Stimulated activated CD4-positive, alpha-beta T cell treated with anti-CD3 and anti-CD28 coated beads, Interleukin-4, amount 100 ng/mL, for 48 hours (primary cell): ENCODE measurements around the gene STOML2.
"Not testable (repeated sequence)": the region's sequence is repeated elsewhere in the genome, so short reads cannot be mapped to it uniquely, and the experiment has no call there.

ENCODE experiments used
- DNase-seq, 2 donors: peaks; one replicate each; pipeline ENCODE4 v3.0.0-alpha.2; 2020; ENCODE audit warnings: low read depth in 2 of 2

STOML2 gene

GRCh38 chr9:35102769-35103659 lies at the start of gene STOML2:
TSS of gene STOML2 (minus strand) at chr9:35103131. CDS start at chr9:35103094, 37 bp downstream.
- DNase-seq = peak; percentile 84 to 88

GRCh38 chr9:35147941-35148563 lies 45.1 kb upstream of the STOML2 start:
- not testable (repeated sequence) for DNase-seq

- DNase-seq = no peak
Measured at GRCh38 chr9:35142037-35142436, 39.1 kb upstream of the STOML2 start.

- no peak for DNase-seq
Measured at GRCh38 chr9:35140093-35140492, 37.2 kb upstream of the STOML2 start.

- no peak for DNase-seq
Measured at GRCh38 chr9:35136866-35137265, 33.9 kb upstream of the STOML2 start.

- no peak for DNase-seq
Measured at GRCh38 chr9:35135988-35136387, 33.1 kb upstream of the STOML2 start.

GRCh38 chr9:35134920-35135319 lies 32.0 kb upstream of the STOML2 start:
- DNase-seq = no peak

GRCh38 chr9:35116898-35117551 lies 14.1 kb upstream of the STOML2 start:
- DNase-seq = peak; percentile 78 to 84

- DNase-seq = no peak
Measured at GRCh38 chr9:35116539-35116897, 13.6 kb upstream of the STOML2 start.

GRCh38 chr9:35115680-35116538 lies 13.0 kb upstream of the STOML2 start, which contains the start of gene ATOSB:
TSS of gene ATOSB (minus strand) at chr9:35115862. CDS start at chr9:35108274, 7,588 bp downstream.
- peak; percentile 90 to 92 for DNase-seq

GRCh38 chr9:35114840-35115628 lies 12.1 kb upstream of the STOML2 start:
- no peak for DNase-seq

- peak in 1 of 2 donors; percentile 64 for DNase-seq
Measured at GRCh38 chr9:35114113-35114839, 11.3 kb upstream of the STOML2 start.

- no peak for DNase-seq
Measured at GRCh38 chr9:35112257-35113020, 9.5 kb upstream of the STOML2 start.

GRCh38 chr9:35111001-35111933 lies 8.3 kb upstream of the STOML2 start:
- peak; percentile 92 to 95 for DNase-seq

- no peak for DNase-seq
Measured at GRCh38 chr9:35110327-35110761, 7.4 kb upstream of the STOML2 start.

GRCh38 chr9:35108946-35109575 lies 6.1 kb upstream of the STOML2 start:
- DNase-seq = no peak

GRCh38 chr9:35108461-35108860 lies 5.5 kb upstream of the STOML2 start:
- DNase-seq = no peak
